GM20000 (cell line): ENCODE data around the gene CIB1.
"Not testable (repeated sequence)": the region's sequence is repeated elsewhere in the genome, so short reads cannot be mapped to it uniquely, and the experiment has no call there.

ENCODE experiments used
- DNase-seq: peaks from one replicate; pipeline ENCODE4 v3.0.0; 2012; ENCODE audit warnings: low spot score
- CTCF ChIP-seq: IDR thresholded peaks from 2 replicates; pipeline ENCODE4 v1.5.1; 2012; ENCODE audit warnings: mild to moderate bottlenecking, control low read depth; ENCODE audit errors: extremely low read depth, missing control alignments

The CIB1 gene

GRCh38 chr15:90190606-90191343, 43.0 kb downstream of the CIB1 start:
- no peak for TF ChIP-seq CTCF
- DNase-seq: peak; percentile 59

DNA sequence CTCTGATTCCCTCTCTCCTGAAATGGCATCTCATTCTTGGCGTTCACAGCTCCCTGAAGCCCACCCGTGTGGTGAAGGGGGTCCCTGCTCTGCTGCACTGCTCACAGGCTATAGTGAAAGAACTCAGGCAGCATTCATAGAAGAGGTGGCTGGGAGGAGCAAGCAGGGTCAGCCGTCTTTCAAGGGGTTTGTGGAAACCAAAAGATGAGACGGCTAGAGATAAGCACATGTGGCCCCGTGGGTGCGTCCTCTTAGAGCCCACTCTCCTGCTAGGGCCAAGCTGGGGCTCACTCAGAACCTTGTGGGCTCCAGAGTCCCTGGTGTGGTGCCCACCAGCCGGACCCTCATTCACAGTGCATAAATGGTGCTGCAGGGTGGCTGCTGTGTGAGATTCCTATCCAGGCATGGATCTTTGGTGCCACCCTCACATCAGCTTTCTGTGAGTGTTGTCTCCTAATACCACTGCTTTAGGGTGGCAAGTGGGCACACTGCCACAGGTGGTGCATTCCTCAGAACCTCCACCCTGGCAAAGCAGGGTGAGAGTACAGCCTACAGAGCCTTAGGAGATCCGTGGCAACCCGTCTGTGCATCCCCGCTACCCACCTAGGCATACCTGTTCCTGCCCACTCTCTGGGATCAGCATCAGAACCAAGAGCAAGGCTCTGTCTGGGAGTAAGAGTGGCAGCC, 43.8 kb downstream of the CIB1 start:
- no peak for TF ChIP-seq CTCF
- no peak for DNase-seq

- TF ChIP-seq CTCF: no peak
- DNase-seq: no peak
Measured at GRCh38 chr15:90188914-90189748, 44.6 kb downstream of the CIB1 start.

DNA sequence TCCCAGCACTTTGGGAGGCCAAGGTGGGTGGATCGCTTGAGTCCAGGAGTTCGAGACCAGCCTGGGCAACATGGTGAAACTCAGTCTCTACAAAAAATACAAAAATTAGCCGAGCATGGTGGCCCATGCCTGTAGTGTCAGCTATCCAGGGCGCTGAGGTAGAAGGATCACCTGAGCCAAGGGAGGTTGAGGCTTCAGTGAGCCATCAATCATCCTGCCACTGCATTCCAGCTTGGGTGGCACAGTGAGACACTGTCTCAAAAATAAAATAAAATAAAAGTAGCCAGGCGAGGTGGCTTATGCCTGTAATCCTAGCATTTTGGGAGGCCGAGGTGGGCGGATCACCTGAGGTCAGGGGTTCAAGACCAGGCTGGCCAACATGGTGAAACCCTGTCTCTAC, 45.7 kb downstream of the CIB1 start:
- DNase-seq: not testable (repeated sequence)

GRCh38 chr15:90187257-90187868, 46.4 kb downstream of the CIB1 start:
- TF ChIP-seq CTCF: no peak

DNA sequence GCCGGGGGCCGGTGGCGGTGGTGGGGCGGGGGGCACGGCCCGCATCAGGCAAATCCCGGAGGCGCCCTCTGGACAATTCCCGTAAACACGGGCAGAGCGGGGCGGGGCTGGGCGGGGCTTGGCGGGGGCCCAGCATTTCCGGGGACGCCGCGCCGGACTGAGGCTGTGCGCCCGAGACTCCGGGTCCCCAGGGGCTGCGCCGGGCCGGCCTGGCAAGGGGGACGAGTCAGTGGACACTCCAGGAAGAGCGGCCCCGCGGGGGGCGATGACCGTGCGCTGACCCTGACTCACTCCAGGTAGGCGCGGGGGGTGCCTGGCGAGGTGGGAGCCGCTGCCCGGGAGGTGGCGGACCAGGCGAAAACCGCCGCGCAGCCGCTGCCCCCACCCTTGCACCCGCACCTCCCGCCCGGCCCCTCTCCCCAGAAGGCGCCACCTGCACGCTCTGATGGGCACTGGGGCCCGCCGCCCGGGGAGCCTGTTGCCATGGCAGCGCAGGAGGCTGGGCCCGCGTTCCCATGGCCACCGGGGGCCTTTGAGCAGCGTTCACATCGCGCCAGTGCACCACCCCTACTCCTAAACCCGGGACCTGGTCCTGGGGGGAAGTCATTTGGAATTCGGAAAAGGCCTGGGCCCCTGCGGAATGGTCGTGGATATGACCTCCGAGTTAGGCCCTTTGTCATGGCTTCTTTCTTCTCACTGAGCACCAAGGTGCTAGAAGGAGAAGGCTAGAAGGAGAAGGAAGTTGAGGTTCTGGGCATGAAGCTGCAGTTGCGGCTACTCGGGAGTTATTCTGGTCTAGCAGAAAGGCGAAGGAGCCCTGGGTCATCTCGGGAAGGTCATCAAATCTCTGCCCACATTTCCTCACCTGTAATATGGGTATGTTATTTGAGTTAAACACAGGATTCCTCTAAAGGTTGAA, 48.7 kb downstream of the CIB1 start:
- no peak for TF ChIP-seq CTCF
- DNase-seq: peak; percentile 86

More at GRCh38 chr15:90187257-90187868, 46.4 kb downstream of the CIB1 start:
- no peak for DNase-seq
